ENCODE results near the gene MARCHF6.
"Not testable (repeated sequence)": the region's sequence is repeated elsewhere in the genome, so short reads cannot be mapped to it uniquely, and the experiment has no call there.

Gene MARCHF6

GRCh38 chr5:10351199-10351905 is 2.1 kb upstream of the MARCHF6 start:
- no peak for DNase-seq (ENCODE audit: low read depth in 2 of 2)

GRCh38 chr5:10351919-10352318 is 1.6 kb upstream of the MARCHF6 start:
- no peak for DNase-seq (ENCODE audit: low read depth in 2 of 2)

GRCh38 chr5:10352430-10353240 is 860 bp upstream of the MARCHF6 start:
- no peak for DNase-seq (ENCODE audit: low read depth in 2 of 2)

GRCh38 chr5:10354048-10354872 is 765 bp downstream of the MARCHF6 start:
- no peak for DNase-seq (ENCODE audit: low read depth in 2 of 2)

GRCh38 chr5:10355071-10355889 is 1.8 kb downstream of the MARCHF6 start:
- no peak for DNase-seq (ENCODE audit: low read depth in 2 of 2)

- DNase-seq (ENCODE audit: low read depth in 2 of 2) = no peak
Observed at GRCh38 chr5:10358999-10359398, 5.5 kb downstream of the MARCHF6 start.

- DNase-seq (ENCODE audit: low read depth in 2 of 2) = no peak
Observed at GRCh38 chr5:10360686-10361085, 7.2 kb downstream of the MARCHF6 start.

- no peak for DNase-seq (ENCODE audit: low read depth in 2 of 2)
Observed at GRCh38 chr5:10363519-10364185, 10.2 kb downstream of the MARCHF6 start.

- no peak for DNase-seq (ENCODE audit: low read depth in 2 of 2)
Observed at GRCh38 chr5:10364186-10364689, 10.7 kb downstream of the MARCHF6 start.

- no peak for DNase-seq (ENCODE audit: low read depth in 2 of 2)
Observed at GRCh38 chr5:10365782-10366181, 12.3 kb downstream of the MARCHF6 start.

- DNase-seq (ENCODE audit: low read depth in 2 of 2) = no peak
Observed at GRCh38 chr5:10366310-10367272, 13.1 kb downstream of the MARCHF6 start.

- DNase-seq (ENCODE audit: low read depth in 2 of 2) = no peak
Observed at GRCh38 chr5:10367579-10367978, 14.1 kb downstream of the MARCHF6 start.

- no peak for DNase-seq (ENCODE audit: low read depth in 2 of 2)
Observed at GRCh38 chr5:10370931-10371330, 17.4 kb downstream of the MARCHF6 start.

GRCh38 chr5:10371369-10371768 is 17.9 kb downstream of the MARCHF6 start:
- DNase-seq (ENCODE audit: low read depth in 2 of 2) = not testable (repeated sequence)

- no peak for DNase-seq (ENCODE audit: low read depth in 2 of 2)
Observed at GRCh38 chr5:10372726-10373709, 19.5 kb downstream of the MARCHF6 start.

- no peak for DNase-seq (ENCODE audit: low read depth in 2 of 2)
Observed at GRCh38 chr5:10374046-10375022, 20.8 kb downstream of the MARCHF6 start.

- not testable (repeated sequence) for DNase-seq (ENCODE audit: low read depth in 2 of 2)
Observed at GRCh38 chr5:10375146-10375545, 21.7 kb downstream of the MARCHF6 start.
